ENCODE data around the gene AGBL1.
A peak's percentile ranks its signal among the peaks of the same experiment; 100 is the strongest.
"Not testable (repeated sequence)": the region's sequence is repeated elsewhere in the genome, so short reads cannot be mapped to it uniquely, and the experiment has no call there.

Gene AGBL1

GRCh38 chr15:86850939-86851338 lies 771.3 kb downstream of the AGBL1 start:
- DNase-seq (ENCODE audit: low spot score in 2 of 2) = no peak
- H3K4me1 Mint-ChIP-seq = no peaks in the 10 kb centered on the region
- H3K4me3 Mint-ChIP-seq = no peak overlapping the region
- no peak for ATAC-seq
- no peaks in the 10 kb centered on the region for H3K36me3 Mint-ChIP-seq
- peaks cover 3% of the 10 kb centered on the region for H3K9me3 Mint-ChIP-seq
- no peak overlapping the region for H3K27ac Mint-ChIP-seq

DNA sequence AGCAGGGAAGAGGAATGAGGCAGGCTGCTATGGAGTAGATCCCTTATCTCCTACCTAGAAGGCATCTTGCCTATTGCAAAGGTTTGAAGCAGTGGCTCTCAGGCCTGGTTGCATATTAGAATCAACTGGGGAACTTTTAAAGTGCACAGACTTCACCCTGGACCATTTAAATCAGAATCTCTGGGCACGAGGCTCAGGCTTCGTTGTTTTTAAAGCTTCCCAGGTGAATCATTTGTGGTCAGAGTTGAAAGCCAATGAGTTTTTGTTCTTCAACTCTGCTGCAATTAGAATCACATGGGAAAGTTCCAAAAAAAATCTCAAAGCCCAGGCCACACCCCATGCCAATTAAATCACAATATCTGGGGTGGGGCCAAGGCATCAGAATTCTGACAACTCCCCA lies 773.1 kb downstream of the AGBL1 start:
- Mint-ChIP-seq H3K9me3 (no peaks in the 10 kb centered on the region), H3K4me3 (no peak overlapping the region), H3K36me3 (no peaks in the 10 kb centered on the region), H3K27ac (no peak overlapping the region), H3K4me1 (no peaks in the 10 kb centered on the region)
- DNase-seq (ENCODE audit: low spot score in 2 of 2) (no peak), ATAC-seq (no peak)

DNA sequence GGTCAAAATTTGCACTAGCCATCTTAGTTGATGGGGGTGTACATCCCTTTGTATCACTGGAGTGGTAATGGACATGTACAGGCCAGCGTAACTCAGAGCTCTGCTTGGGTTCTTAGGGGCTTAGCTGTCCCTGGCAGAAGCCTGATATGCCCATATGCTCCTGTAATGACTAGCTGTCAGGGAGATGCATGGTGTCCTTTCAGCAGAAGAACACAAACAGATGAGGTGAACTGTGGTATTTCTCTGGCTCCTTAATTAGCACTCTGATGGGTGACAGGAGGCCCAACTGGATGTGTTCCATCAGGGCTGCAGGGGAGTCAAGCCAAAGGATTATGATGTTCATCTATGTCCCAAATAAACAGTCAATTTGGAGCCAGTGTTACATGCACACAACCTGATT lies 774.5 kb downstream of the AGBL1 start:
- no peak for DNase-seq (ENCODE audit: low spot score in 2 of 2)
- no peaks in the 10 kb centered on the region for H3K4me1 Mint-ChIP-seq
- H3K27ac Mint-ChIP-seq = no peak overlapping the region
- ATAC-seq = no peak
- no peaks in the 10 kb centered on the region for H3K9me3 Mint-ChIP-seq
- no peak overlapping the region for H3K4me3 Mint-ChIP-seq
- no peaks in the 10 kb centered on the region for H3K36me3 Mint-ChIP-seq

DNA sequence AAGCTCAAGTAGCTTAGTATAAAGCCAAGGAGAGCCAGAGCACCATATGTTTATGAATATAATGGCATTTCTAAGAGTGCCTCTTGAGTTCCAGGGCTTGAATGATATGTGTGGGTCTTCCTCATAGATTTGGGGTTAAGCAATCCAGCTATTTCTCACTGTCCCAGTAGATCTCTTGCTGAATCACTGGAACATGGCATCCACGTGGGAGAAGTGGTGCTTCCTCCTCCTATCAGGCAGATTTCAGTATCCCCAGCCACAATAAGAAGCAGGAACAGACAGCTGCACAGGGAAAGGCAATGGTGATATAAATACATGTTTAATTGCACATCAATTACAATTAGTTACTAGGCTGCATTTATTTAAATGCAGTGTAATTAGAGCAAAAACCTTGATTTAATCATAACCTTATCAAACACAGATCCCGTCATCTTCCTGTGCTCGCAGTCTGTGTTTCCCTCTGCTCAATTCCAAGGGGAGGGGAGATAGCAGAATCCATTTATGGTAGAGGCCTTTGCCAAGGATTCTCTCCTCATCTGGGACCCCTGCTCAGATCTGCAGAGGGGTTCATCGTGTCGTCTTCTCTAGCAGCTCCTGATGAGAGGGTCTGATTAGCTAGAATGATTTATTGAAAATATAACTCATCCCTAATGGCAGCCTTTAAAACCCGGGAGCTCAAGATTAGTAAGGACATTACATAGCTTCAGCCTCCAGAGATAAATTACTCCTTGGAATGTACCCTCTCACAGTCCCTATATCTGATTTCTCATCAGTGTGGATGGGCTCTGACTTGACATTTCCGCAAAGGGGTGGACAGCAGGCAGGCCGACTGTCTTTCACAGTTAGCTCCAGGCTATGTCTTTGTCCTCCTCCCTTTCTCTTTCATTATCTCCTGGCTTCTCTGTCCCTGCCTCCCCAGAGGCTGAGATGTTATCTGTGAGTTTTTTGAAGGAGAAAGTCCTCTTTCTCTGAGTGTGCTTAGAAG lies 775.9 kb downstream of the AGBL1 start:
- no peak for DNase-seq (ENCODE audit: low spot score in 2 of 2)
- Mint-ChIP-seq H3K27ac (no peak overlapping the region), H3K9me3 (no peaks in the 10 kb centered on the region), H3K36me3 (no peaks in the 10 kb centered on the region), H3K4me3 (no peak overlapping the region), H3K4me1 (no peaks in the 10 kb centered on the region)
- no peak for ATAC-seq

- Mint-ChIP-seq H3K4me3 (no peak overlapping the region), H3K36me3 (no peaks in the 10 kb centered on the region), H3K27ac (no peak overlapping the region), H3K4me1 (no peaks in the 10 kb centered on the region), H3K9me3 (no peaks in the 10 kb centered on the region)
- no peak for ATAC-seq
- no peak for DNase-seq (ENCODE audit: low spot score in 2 of 2)
Measured at GRCh38 chr15:86857701-86858100, 778.0 kb downstream of the AGBL1 start.

- H3K4me1 Mint-ChIP-seq = no peaks in the 10 kb centered on the region
- ATAC-seq (no peak), DNase-seq (ENCODE audit: low spot score in 2 of 2) (no peak)
Measured at GRCh38 chr15:86863226-86863915, 783.7 kb downstream of the AGBL1 start.

GRCh38 chr15:86865920-86866319 lies 786.2 kb downstream of the AGBL1 start:
- ATAC-seq (no peak), DNase-seq (ENCODE audit: low spot score in 2 of 2) (no peak)
- Mint-ChIP-seq H3K4me3 (no peak overlapping the region), H3K9me3 (no peaks in the 10 kb centered on the region), H3K27ac (no peak overlapping the region), H3K4me1 (no peaks in the 10 kb centered on the region), H3K36me3 (no peaks in the 10 kb centered on the region)

More at GRCh38 chr15:86863226-86863915, 783.7 kb downstream of the AGBL1 start:
- Mint-ChIP-seq H3K36me3 (no peaks in the 10 kb centered on the region), H3K27ac (no peak overlapping the region), H3K4me3 (no peak overlapping the region), H3K9me3 (no peaks in the 10 kb centered on the region)

GRCh38 chr15:86870846-86871245 lies 791.2 kb downstream of the AGBL1 start:
- Mint-ChIP-seq H3K27ac (no peak overlapping the region), H3K4me3 (no peak overlapping the region), H3K4me1 (no peaks in the 10 kb centered on the region), H3K9me3 (no peaks in the 10 kb centered on the region), H3K36me3 (no peaks in the 10 kb centered on the region)
- no peak for DNase-seq (ENCODE audit: low spot score in 2 of 2)
- no peak for ATAC-seq

DNA sequence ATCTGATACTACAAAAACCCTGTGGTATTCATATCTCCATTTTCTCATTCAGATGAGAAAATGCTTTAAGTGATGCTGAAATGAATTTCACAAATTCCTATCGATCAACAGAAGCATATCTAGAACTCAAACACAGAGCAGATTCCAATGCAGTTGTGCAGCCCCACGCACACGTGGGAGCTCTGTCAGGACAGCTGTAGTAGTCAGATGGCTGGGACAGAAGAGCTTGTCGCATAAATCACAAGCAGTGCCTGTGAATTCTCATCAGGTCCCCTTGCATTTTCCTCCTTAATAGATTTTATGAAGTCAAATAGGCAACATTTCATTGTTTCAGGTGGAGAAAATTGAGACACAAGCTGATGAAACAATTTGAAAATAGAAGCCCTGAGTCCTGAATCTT lies 792.3 kb downstream of the AGBL1 start:
- Mint-ChIP-seq H3K27ac (no peak overlapping the region), H3K9me3 (no peaks in the 10 kb centered on the region), H3K4me3 (no peak overlapping the region), H3K36me3 (no peaks in the 10 kb centered on the region), H3K4me1 (no peaks in the 10 kb centered on the region)
- DNase-seq (ENCODE audit: low spot score in 2 of 2) (no peak), ATAC-seq (no peak)

- no peak for ATAC-seq
- no peaks in the 10 kb centered on the region for H3K4me1 Mint-ChIP-seq
- no peak overlapping the region for H3K27ac Mint-ChIP-seq
Measured at GRCh38 chr15:86872782-86873181, 793.1 kb downstream of the AGBL1 start.

DNA sequence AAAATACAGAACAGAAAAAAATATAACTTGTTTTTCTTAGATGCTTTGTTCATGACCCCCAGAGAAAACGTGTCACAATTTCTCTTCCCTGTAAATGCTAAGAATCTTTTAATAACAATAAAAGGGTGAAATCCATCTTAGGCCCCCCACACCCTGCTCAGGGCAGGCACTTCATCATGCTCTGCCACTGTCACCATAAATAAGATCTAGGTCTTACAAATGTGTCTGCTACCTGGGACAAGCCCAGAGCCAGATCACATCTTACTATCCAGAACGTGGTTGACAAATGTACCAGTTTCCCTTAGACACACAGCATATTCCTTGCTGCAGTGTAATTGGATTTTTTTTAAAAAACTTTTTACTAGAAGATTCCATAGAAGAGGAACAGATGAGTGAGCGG lies 795.4 kb downstream of the AGBL1 start:
- no peaks in the 10 kb centered on the region for H3K9me3 Mint-ChIP-seq
- DNase-seq (ENCODE audit: low spot score in 2 of 2) (no peak), ATAC-seq (no peak)
- no peak overlapping the region for H3K4me3 Mint-ChIP-seq
- H3K27ac Mint-ChIP-seq = no peak overlapping the region
- H3K4me1 Mint-ChIP-seq = no peaks in the 10 kb centered on the region
- H3K36me3 Mint-ChIP-seq = no peaks in the 10 kb centered on the region

More at GRCh38 chr15:86872782-86873181, 793.1 kb downstream of the AGBL1 start:
- no peak for DNase-seq (ENCODE audit: low spot score in 2 of 2)
- H3K36me3 Mint-ChIP-seq = no peaks in the 10 kb centered on the region
- H3K4me3 Mint-ChIP-seq = no peak overlapping the region
- no peaks in the 10 kb centered on the region for H3K9me3 Mint-ChIP-seq

DNA sequence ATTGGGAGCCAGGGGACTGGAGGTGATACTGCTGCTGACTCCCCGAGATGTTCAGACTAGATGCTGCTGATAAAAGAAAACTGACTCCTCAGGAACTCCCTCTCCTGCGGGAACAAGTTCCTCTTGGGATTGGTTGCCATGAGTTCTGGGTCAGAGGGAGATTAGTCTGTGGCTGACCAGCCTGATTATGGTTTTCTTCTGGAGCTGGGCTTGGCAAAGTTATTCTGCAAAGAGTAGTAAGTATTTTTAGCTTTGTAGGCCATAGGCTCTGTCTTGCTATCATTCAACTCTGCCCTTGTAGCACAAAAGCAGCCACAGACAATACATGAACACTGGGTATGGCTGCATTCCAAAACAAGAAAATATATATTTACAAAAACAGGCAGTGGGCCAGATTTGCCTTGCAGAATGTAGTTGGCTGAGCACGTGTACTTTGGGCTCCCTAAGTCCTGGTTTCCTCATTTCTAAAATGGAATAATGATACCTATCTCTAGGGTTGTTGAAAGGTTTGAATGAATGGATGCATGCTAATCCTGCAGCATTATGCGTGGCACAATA lies 796.8 kb downstream of the AGBL1 start:
- Mint-ChIP-seq H3K4me1 (no peaks in the 10 kb centered on the region), H3K9me3 (no peaks in the 10 kb centered on the region), H3K27ac (no peak overlapping the region), H3K36me3 (no peaks in the 10 kb centered on the region), H3K4me3 (no peak overlapping the region)
- no peak for ATAC-seq
- no peak for DNase-seq (ENCODE audit: low spot score in 2 of 2)

DNA sequence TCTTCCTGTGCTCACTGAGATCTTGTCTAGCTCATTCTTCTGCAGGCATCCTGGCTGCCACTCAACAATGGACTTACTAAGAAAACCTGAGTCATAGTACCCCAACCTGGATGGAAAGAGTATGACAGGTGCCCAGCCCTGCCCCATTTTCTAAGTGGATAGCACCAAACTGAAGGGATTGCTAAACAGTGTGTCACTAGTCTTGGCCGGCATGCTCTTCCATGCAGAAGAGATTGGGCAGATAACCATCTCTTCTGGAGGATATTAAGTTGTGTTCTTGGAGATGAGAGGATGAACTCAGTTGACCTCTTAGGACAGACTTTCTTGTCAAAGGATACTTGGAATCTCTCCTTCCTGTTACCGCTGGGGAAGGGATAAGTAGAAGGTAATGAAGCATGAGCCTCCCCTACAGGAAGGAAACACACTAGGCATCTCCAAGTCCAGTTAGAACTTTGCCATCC lies 797.5 kb downstream of the AGBL1 start:
- Mint-ChIP-seq H3K36me3 (no peaks in the 10 kb centered on the region), H3K9me3 (no peaks in the 10 kb centered on the region), H3K4me1 (no peaks in the 10 kb centered on the region), H3K4me3 (no peak overlapping the region), H3K27ac (no peak overlapping the region)
- no peak for DNase-seq (ENCODE audit: low spot score in 2 of 2)
- ATAC-seq = peak; percentile 16

DNA sequence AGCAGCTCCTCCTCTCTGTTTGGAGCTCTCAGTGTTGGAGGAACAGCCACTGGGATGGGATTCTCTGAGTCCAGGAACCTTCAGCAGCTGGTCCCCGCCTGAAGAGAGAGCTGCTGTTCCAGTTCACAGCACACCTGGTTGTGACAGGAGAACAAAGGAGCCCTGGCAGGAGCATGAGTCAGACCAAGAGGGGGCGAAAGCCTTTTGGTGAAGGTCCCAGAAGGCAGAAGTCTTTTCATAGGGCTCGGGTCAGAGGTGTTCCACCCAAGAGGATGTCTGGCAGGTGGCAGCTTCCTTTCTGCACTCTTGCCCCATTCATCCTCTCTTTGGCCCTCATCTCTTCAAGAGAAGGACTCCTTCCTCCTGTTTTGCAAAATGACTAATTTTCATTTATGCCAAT lies 799.2 kb downstream of the AGBL1 start:
- H3K27ac Mint-ChIP-seq; H3K9me3 Mint-ChIP-seq; H3K36me3 Mint-ChIP-seq; H3K4me1 Mint-ChIP-seq; H3K4me3 Mint-ChIP-seq; DNase-seq (ENCODE audit: low spot score in 2 of 2); ATAC-seq: not testable (repeated sequence)

- DNase-seq (ENCODE audit: low spot score in 2 of 2) (no peak), ATAC-seq (no peak)
- no peak overlapping the region for H3K4me3 Mint-ChIP-seq
- H3K9me3 Mint-ChIP-seq = no peaks in the 10 kb centered on the region
- no peak overlapping the region for H3K27ac Mint-ChIP-seq
- no peaks in the 10 kb centered on the region for H3K36me3 Mint-ChIP-seq
- H3K4me1 Mint-ChIP-seq = no peaks in the 10 kb centered on the region
Measured at GRCh38 chr15:86879250-86880229, 799.9 kb downstream of the AGBL1 start.

All from stimulated activated effector memory CD8-positive, alpha-beta T cell treated with anti-CD3 and anti-CD28 coated beads, Interleukin-12 subunit alpha, Interleukin-12 subunit beta, amount 100 ng/mL, for 72 hours (primary cell).